A549 (cell line): ENCODE results near the gene HIVEP3. TPM values are rescaled to one million over a fixed set of nuclear protein-coding genes. Genes with fewer than 3 reads are reported as not detected.

Experiments
- ATAC-seq, 2 experiments: fragments of 200-7000 bp in 1 of 2; fragments of >200 bp in 1 of 2; cut with Nextera tagmentation in 1 of 2; cut with Tn5 transposase in 1 of 2; 3 replicates each; pipeline versions ENCODE4 v1.8.0 to v1.9.1; 2018 to 2020; ENCODE audit warnings: mild to moderate bottlenecking in 1 of 2, moderate library complexity in 1 of 2
- CTCF ChIA-PET: fragments of 300-600 bp; sonication (Branson Sonifier 250); formaldehyde crosslinking; extraction: SDS; loops from one replicate; lab custom pipeline; 2021; ENCODE audit warnings: antibody characterized with exemption, inconsistent platforms; lab: Yijun Ruan, JAX
- POLR2A ChIA-PET: fragments of 350-600 bp; formaldehyde crosslinking; extraction: SDS; loops from one replicate; lab custom pipeline; 2021; ENCODE audit warnings: antibody characterized with exemption, inconsistent platforms; lab: Yijun Ruan, JAX
- DNase-seq, 2 experiments: peaks; one replicate each; pipeline versions ENCODE4 v3.0.0 to v3.0.0-alpha.2; 2011 to 2016; ENCODE audit warnings: low read depth in 1 of 2, low spot score in 1 of 2
- FAIRE-seq: peaks from 2 replicates; lab custom pipeline; 2011; peaks lifted over from hg19 to GRCh38; lab: Jason Lieb, UNC
- H3K27ac ChIP-seq, 2 experiments: fragments of >200 bp; sonication (Bioruptor Twin); formaldehyde crosslinking; 3 replicates each; pipeline ENCODE4 v1.5.1; 2016 to 2017
- H3K4me1 ChIP-seq: fragments of >200 bp; sonication (Bioruptor Twin); formaldehyde crosslinking; 3 replicates; pipeline ENCODE4 v1.6.1; 2016
- H3K4me2 ChIP-seq: fragments of >200 bp; sonication (Bioruptor Twin); formaldehyde crosslinking; 3 replicates; pipeline ENCODE4 v1.6.1; 2016
- H3K4me3 ChIP-seq: fragments of >200 bp; sonication (Bioruptor Twin); formaldehyde crosslinking; 3 replicates; pipeline ENCODE4 v1.5.1; 2016
- H3K9me3 ChIP-seq: fragments of >200 bp; sonication (Bioruptor Twin); formaldehyde crosslinking; 3 replicates; pipeline ENCODE4 v1.6.1; 2016
- BCL3 ChIP-seq: fragments of >200 bp; sonication (Bioruptor Twin); formaldehyde crosslinking; IDR thresholded peaks from 3 replicates; pipeline ENCODE4 v1.6.1; 2016
- CBX8 ChIP-seq: fragments of 200-600 bp; sonication (generic); IDR thresholded peaks from 2 replicates; pipeline ENCODE4 v1.6.1; 2016
- CHD4 ChIP-seq: fragments of 200-600 bp; sonication (generic); IDR thresholded peaks from 2 replicates; pipeline ENCODE4 v1.6.1; 2016; ENCODE audit warnings: antibody characterized with exemption, mild to moderate bottlenecking, borderline replicate concordance
- CTCF ChIP-seq: fragments of >200 bp; sonication (Bioruptor Twin); formaldehyde crosslinking; IDR thresholded peaks from 3 replicates; pipeline ENCODE4 v1.5.1; 2016
- EHMT2 ChIP-seq: fragments of 200-600 bp; sonication (generic); IDR thresholded peaks from 2 replicates; pipeline ENCODE4 v1.6.1; 2016; ENCODE audit warnings: antibody characterized with exemption, low read depth, mild to moderate bottlenecking, moderate library complexity
- FOSL2 ChIP-seq, 2 experiments: fragments of 450-650 bp in 1 of 2; fragments of >200 bp in 1 of 2; sonication (Bioruptor Twin) in 1 of 2; formaldehyde crosslinking; IDR thresholded peaks; 2 replicates each; pipeline versions ENCODE4 v1.5.0 to v1.6.1; 2016 to 2020; ENCODE audit warnings: mild to moderate bottlenecking in 1 of 2, moderate library complexity in 1 of 2
- GATA3 ChIP-seq: IDR thresholded peaks from 2 replicates; pipeline ENCODE4 v1.6.1; 2012; ENCODE audit warnings: borderline replicate concordance
- HDAC2 ChIP-seq: fragments of 200-600 bp; sonication (generic); IDR thresholded peaks from 2 replicates; pipeline ENCODE4 v1.6.1; 2016
- HOXB5 ChIP-seq: fragments of 250-450 bp; sonication (Bioruptor Pico); IDR thresholded peaks from 2 replicates; pipeline ENCODE4 v1.5.0; 2020; ENCODE audit warnings: mild to moderate bottlenecking, moderate library complexity
- MYC ChIP-seq: IDR thresholded peaks from 2 replicates; pipeline ENCODE4 v1.6.1; 2012; ENCODE audit warnings: mild to moderate bottlenecking, inconsistent platforms, low read length, improper control_type of control experiment, borderline replicate concordance
- PBX3 ChIP-seq: IDR thresholded peaks from 2 replicates; pipeline ENCODE4 v1.6.1; 2012
- POLR2AphosphoS2 ChIP-seq: conservative IDR thresholded peaks from 2 replicates; pipeline ENCODE4 v1.6.1; 2012; ENCODE audit warnings: low read length, improper control_type of control experiment, inconsistent platforms
- RFX5 ChIP-seq: fragments of 450-650 bp; IDR thresholded peaks from 2 replicates; pipeline ENCODE4 v1.7.1; 2014; ENCODE audit warnings: antibody characterized with exemption, mild to moderate bottlenecking, moderate library complexity
- RNF2 ChIP-seq: fragments of 200-600 bp; sonication (generic); IDR thresholded peaks from 2 replicates; pipeline ENCODE4 v1.6.1; 2016; ENCODE audit warnings: low read depth, mild to moderate bottlenecking, antibody characterized with exemption, moderate library complexity, borderline replicate concordance
- TFCP2L1 ChIP-seq: fragments of 250-450 bp; sonication (Bioruptor Pico); IDR thresholded peaks from 2 replicates; pipeline ENCODE4 v1.5.0; 2021; ENCODE audit warnings: mild to moderate bottlenecking
- ZNF302 ChIP-seq: fragments of 250-450 bp; sonication (Bioruptor Pico); IDR thresholded peaks from 2 replicates; pipeline ENCODE4 v1.9.0; 2021; ENCODE audit warnings: inconsistent platforms, mild to moderate bottlenecking, moderate library complexity
- ZSCAN20 ChIP-seq: fragments of 250-450 bp; sonication (Bioruptor Pico); IDR thresholded peaks from 2 replicates; pipeline ENCODE4 v1.8.0; 2022; ENCODE audit warnings: mild to moderate bottlenecking, moderate library complexity
- WGBS: methylation state at CpG from one replicate; pipeline ENCODE4 v1.1.6; 2017; ENCODE audit errors: missing lambda C conversion rate; 5-methylcytosine and 5-hydroxymethylcytosine counted together
- polyA plus RNA-seq, 4 experiments: library from polyadenylated mRNA; depleted of rRNA in 3 of 4; stranded (reverse); fragments of >200 nt; fragmentation: RNase III in 1 of 4; extraction: RNeasy Plus Mini Kit Qiagen cat#74134 plus additional on column Dnase treatment in 1 of 4; gene quantifications; 2 replicates in 3 of 4; 3 replicates in 1 of 4; pipeline ENCODE4 v1.2.3, GENCODE V29; 2011 to 2017
- TF ChIP-seq, protein P1 (sequence below): fragments of >200 bp; sonication (Bioruptor Twin); formaldehyde crosslinking; IDR thresholded peaks from 2 replicates; pipeline ENCODE4 v1.6.1; 2016

HIVEP3 gene
- polyA plus RNA-seq, 2 of the 4 experiments (the other 2 are of a cell fraction) = 1.5 to 2.0 TPM

DNA sequence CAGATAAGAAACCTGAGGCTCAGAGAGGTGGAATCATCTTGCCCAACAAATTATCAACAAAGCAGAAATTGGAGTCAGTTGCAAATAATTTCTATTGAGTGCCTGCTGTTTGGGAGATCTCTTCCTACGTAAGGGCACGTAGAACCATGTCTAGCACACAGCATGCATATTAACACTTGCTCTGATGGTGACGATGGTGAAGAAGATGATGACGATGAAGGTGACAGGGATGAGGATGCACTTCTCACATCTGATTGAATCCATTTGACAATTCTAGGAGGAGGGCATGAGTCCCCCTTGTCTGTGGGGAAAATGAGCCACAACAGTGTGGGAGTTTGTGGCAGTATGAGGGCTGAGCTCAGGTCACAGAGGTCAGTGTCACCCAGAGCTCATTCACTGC is 183.6 kb downstream of the HIVEP3 start:
- H3K27ac ChIP-seq = no peak overlapping the region
- CTCF ChIA-PET = no interaction called here
- ATAC-seq (no peak), FAIRE-seq (no peak), DNase-seq (no peak)
- POLR2A ChIA-PET = no interaction called here
- WGBS = 98% methylated on average over 4 of the region's 4 CpGs
- H3K4me2 ChIP-seq = no peak overlapping the region
- TF ChIP-seq EHMT2 (no peak), POLR2AphosphoS2 (no peak), RNF2 (no peak), PBX3 (no peak)
- TF ChIP-seq, protein P1, sequence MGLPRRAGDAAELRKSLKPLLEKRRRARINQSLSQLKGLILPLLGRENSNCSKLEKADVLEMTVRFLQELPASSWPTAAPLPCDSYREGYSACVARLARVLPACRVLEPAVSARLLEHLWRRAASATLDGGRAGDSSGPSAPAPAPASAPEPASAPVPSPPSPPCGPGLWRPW = no peak
- no peak overlapping the region for H3K4me3 ChIP-seq
- no peaks in the 10 kb centered on the region for H3K9me3 ChIP-seq
- no peaks in the 10 kb centered on the region for H3K4me1 ChIP-seq

GRCh38 chr1:41734201-41734970 is 184.3 kb downstream of the HIVEP3 start:
- TF ChIP-seq GATA3 (no peak), MYC (no peak), CBX8 (no peak), ZSCAN20 (CRISPR knock-in tag) (no peak)
- TF ChIP-seq, protein P1 = no peak
- H3K9me3 ChIP-seq = no peaks in the 10 kb centered on the region
- no peak overlapping the region for H3K27ac ChIP-seq
- no peak overlapping the region for H3K4me2 ChIP-seq
- no peak for DNase-seq
- ChIA-PET CTCF (no interaction called here), POLR2A (no interaction called here)
- no peak for ATAC-seq
- FAIRE-seq = no peak
- no peak overlapping the region for H3K4me3 ChIP-seq
- WGBS = 75% methylated on average over 7 of the region's 11 CpGs
- no peaks in the 10 kb centered on the region for H3K4me1 ChIP-seq

- ChIA-PET CTCF (no interaction called here), POLR2A (no interaction called here)
- TF ChIP-seq FOSL2 (IDR thresholded peaks at IDR 0.05) (no peak), FOSL2 (CRISPR knock-in tag; IDR thresholded peaks at IDR 0.05) (no peak), PBX3 (no peak), CTCF (no peak), ZNF302 (no peak), HDAC2 (no peak), BCL3 (no peak), TFCP2L1 (no peak), CHD4 (no peak), HOXB5 (CRISPR knock-in tag) (no peak), RFX5 (no peak), POLR2AphosphoS2 (no peak)
- ATAC-seq (no peak), FAIRE-seq (no peak), DNase-seq (no peak)
- Histone ChIP-seq H3K4me3 (no peak overlapping the region), H3K4me1 (no peaks in the 10 kb centered on the region), H3K9me3 (no peaks in the 10 kb centered on the region), H3K27ac (no peak overlapping the region), H3K4me2 (no peak overlapping the region)
- 36% methylated on average over 2 of the region's 2 CpGs for WGBS
These were observed 185.0 kb downstream of the HIVEP3 start for GRCh38 chr1:41733725-41734124.
